Esophagus muscularis mucosa (tissue), 4 donors: Measurements from ENCODE around the gene DGKD. TPM values are rescaled to one million over a fixed set of nuclear protein-coding genes. Genes with fewer than 3 reads are reported as not detected.

Experiments
- DNase-seq: peaks from one replicate; pipeline ENCODE4 v3.0.0-alpha.2; 2017; ENCODE audit errors: extremely low spot score
- H3K27ac ChIP-seq, 4 donors: fragments of 200-600 bp; sonication (generic); replicated peaks in 1 of 4; 1 replicate in 3 of 4; 2 replicates in 1 of 4; pipeline ENCODE4 v1.5.1; 2016 to 2019; ENCODE audit warnings: mild to moderate bottlenecking in 1 of 4
- H3K27me3 ChIP-seq, 4 donors: fragments of 200-600 bp; sonication (generic); one replicate each; pipeline versions ENCODE4 v1.5.1 to v1.6.0; 2016 to 2019
- H3K36me3 ChIP-seq, 4 donors: fragments of 200-600 bp; sonication (generic); one replicate each; pipeline ENCODE4 v1.5.1; 2016 to 2019
- H3K4me1 ChIP-seq, 4 donors: fragments of 200-600 bp; sonication (generic); one replicate each; pipeline ENCODE4 v1.5.1; 2016 to 2019
- H3K4me3 ChIP-seq, 4 donors: fragments of 200-600 bp; sonication (generic); 1 replicate in 2 of 4; 2 replicates in 2 of 4; pipeline ENCODE4 v1.5.1; 2016 to 2019; ENCODE audit warnings: mild to moderate bottlenecking in 4 of 4, moderate library complexity in 1 of 4
- H3K9me3 ChIP-seq, 4 donors: fragments of 200-600 bp; sonication (generic); 1 replicate in 3 of 4; 2 replicates in 1 of 4; pipeline ENCODE4 v1.5.1; 2016 to 2019
- EP300 ChIP-seq: sonication (generic); formaldehyde crosslinking; IDR thresholded peaks from one replicate; pipeline ENCODE4 v1.6.1; 2017; ENCODE audit warnings: antibody characterized with exemption
- POLR2A ChIP-seq: fragments of 450-650 bp; IDR thresholded peaks from one replicate; pipeline ENCODE4 v1.6.1; 2017; ENCODE audit warnings: antibody characterized with exemption, moderate library complexity, mild to moderate bottlenecking, low read depth
- POLR2AphosphoS5 ChIP-seq, 2 donors: sonication (generic); formaldehyde crosslinking; IDR thresholded peaks; one replicate each; pipeline ENCODE4 v1.6.1; 2017; ENCODE audit warnings: antibody characterized with exemption in 2 of 2
- WGBS: methylation state at CpG from one replicate; pipeline ENCODE4 v1.1.5; 2018; 5-methylcytosine and 5-hydroxymethylcytosine counted together
- intact Hi-C: fragments of 100-400 bp; cut with DNase I; formaldehyde crosslinking; loops from one replicate; pipeline ENCODE4 v1.15.1; 2023
- total RNA-seq, 4 donors: library from RNA; depleted of rRNA; stranded (reverse); fragments of >200 nt; gene quantifications; one replicate each; pipeline versions ENCODE4 v1.1.0 to v1.2.1, GENCODE V29; 2016
- TF ChIP-seq, protein P1 (sequence below), 3 experiments: fragments of 200-600 bp in 2 of 3; fragments of 450-650 bp in 1 of 3; sonication (generic) in 2 of 3; IDR thresholded peaks; one replicate each; pipeline ENCODE4 v1.5.1; 2017 to 2019; ENCODE audit warnings: antibody characterized with exemption in 3 of 3, mild to moderate bottlenecking in 2 of 3, moderate library complexity in 1 of 3

The DGKD gene
- total RNA-seq, 4 donors from 2014 or later, result 11.6 to 16.1 (median 13.3) TPM

DNA sequence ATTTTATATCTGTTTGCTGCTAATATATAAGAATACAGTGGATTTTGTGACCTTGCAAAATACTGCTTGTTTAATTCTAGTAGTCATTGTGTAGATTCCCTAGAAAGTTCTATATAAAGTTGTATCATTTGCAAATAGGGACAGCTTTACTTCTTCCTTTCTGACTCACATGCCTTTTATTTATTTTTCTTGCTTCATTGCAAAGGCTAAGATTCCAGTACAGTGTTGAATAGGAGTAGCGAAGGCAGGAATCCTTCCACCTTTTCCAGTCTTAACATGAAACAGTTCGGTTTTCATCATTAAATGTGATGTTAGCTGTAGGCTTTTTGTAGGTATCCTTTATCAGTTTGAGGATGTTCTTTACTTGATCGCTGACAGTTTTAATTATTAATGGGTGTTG lies 58.1 kb downstream of the DGKD start:
- Histone ChIP-seq H3K4me1 (peaks cover 34 to 54% (median 49%) of the 10 kb centered on the region in 4 donors), H3K27me3 (no peaks in the 10 kb centered on the region), H3K4me3 (no peak overlapping the region), H3K9me3 (peaks cover 0 to 5% (median 0%) of the 10 kb centered on the region in 4 donors), H3K27ac (no peak overlapping the region), H3K36me3 (no peaks in the 10 kb centered on the region)
- intact Hi-C loops, result no loop called here
- TF ChIP-seq, protein P1, sequence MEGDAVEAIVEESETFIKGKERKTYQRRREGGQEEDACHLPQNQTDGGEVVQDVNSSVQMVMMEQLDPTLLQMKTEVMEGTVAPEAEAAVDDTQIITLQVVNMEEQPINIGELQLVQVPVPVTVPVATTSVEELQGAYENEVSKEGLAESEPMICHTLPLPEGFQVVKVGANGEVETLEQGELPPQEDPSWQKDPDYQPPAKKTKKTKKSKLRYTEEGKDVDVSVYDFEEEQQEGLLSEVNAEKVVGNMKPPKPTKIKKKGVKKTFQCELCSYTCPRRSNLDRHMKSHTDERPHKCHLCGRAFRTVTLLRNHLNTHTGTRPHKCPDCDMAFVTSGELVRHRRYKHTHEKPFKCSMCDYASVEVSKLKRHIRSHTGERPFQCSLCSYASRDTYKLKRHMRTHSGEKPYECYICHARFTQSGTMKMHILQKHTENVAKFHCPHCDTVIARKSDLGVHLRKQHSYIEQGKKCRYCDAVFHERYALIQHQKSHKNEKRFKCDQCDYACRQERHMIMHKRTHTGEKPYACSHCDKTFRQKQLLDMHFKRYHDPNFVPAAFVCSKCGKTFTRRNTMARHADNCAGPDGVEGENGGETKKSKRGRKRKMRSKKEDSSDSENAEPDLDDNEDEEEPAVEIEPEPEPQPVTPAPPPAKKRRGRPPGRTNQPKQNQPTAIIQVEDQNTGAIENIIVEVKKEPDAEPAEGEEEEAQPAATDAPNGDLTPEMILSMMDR (IDR thresholded peaks at IDR 0.05), result no peak
- TF ChIP-seq POLR2A (no peak), POLR2AphosphoS5 (IDR thresholded peaks at IDR 0.05) (no peak), EP300 (no peak)
- no peak for DNase-seq
- 96% methylated on average over 3 of the region's 3 CpGs for WGBS

DNA sequence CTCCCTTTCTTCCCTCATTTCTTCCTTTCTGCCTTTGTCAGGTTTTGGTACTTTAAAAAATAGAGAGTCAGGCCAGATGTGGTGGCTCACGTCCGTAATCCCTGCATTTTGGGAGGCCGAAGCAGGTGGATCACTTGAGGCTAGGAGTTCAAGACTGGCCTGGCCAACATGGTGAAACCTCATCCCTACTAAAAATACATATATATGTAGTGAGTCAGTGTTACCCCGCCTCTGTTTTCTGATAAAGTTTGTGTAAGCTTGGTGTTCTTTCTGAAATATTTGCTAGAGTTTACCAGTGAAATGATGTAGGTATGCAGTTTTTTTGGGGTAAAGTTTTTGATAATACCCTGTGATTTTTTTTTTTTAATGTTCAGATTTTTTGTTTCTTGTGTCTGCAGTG lies 58.8 kb downstream of the DGKD start:
- Histone ChIP-seq H3K4me3 (no peak overlapping the region), H3K9me3 (peaks cover 0 to 5% (median 0%) of the 10 kb centered on the region in 4 donors), H3K4me1 (peaks cover 35 to 48% (median 46%) of the 10 kb centered on the region in 4 donors), H3K27me3 (no peaks in the 10 kb centered on the region), H3K36me3 (no peaks in the 10 kb centered on the region), H3K27ac (peak overlapping the region in 3 of 4 donors; percentile 3 to 46 (median 23))
- TF ChIP-seq POLR2AphosphoS5 (IDR thresholded peaks at IDR 0.05) (no peak), EP300 (no peak), POLR2A (no peak)
- TF ChIP-seq, protein P1 (IDR thresholded peaks at IDR 0.05), result no peak
- 97% methylated on average over 4 of the region's 4 CpGs for whole genome bisulfite sequencing
- intact Hi-C loops, result no loop called here
- no peak for DNase-seq

DNA sequence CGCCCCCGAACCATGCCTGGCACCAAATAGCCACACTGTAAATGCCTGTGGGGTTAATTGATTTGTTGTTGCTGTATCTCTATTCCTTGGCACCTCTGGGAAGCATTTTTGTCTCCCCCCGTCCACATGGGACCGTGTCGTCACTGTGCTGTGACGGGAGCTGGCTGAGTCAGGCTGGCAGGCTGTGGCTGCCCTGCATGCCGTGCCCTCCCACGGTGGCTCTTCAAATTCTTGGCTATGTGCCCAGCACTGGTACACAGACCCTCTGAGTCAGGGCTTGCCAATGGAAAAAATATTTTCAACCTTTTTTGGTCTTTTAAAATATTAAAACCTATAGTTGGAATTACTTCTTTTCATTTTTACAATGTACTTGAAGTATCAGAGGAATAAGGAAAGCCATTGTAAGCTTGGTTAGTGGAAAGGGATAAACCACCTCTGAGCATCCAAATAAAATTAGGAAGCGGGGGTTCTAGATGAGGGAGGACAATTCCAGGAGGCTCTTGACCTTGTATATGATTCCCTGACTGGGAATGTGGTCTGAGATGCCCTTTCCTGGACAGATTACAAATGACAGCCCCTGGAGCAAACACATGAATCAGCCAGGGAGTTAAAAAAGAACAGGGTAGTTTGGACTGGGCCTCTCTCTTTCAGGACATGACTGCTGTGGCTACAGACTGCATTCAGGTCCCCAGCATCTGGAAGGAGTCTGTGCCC lies 59.4 kb downstream of the DGKD start:
- peak; percentile 13 to 22 for TF ChIP-seq POLR2AphosphoS5 (IDR thresholded peaks at IDR 0.05)
- TF ChIP-seq EP300, result no peak
- H3K27ac ChIP-seq, result peak overlapping the region; percentile 23 to 49 (median 39)
- H3K36me3 ChIP-seq, result no peaks in the 10 kb centered on the region
- peaks cover 0 to 5% (median 0%) of the 10 kb centered on the region in 4 donors for H3K9me3 ChIP-seq
- H3K4me3 ChIP-seq, result no peak overlapping the region
- peaks cover 41 to 48% (median 46%) of the 10 kb centered on the region in 4 donors for H3K4me1 ChIP-seq
- H3K27me3 ChIP-seq, result no peaks in the 10 kb centered on the region
- WGBS, result 54% methylated on average over 9 of the region's 9 CpGs
- no peak for DNase-seq
- intact Hi-C loops, result no loop called here

DNA sequence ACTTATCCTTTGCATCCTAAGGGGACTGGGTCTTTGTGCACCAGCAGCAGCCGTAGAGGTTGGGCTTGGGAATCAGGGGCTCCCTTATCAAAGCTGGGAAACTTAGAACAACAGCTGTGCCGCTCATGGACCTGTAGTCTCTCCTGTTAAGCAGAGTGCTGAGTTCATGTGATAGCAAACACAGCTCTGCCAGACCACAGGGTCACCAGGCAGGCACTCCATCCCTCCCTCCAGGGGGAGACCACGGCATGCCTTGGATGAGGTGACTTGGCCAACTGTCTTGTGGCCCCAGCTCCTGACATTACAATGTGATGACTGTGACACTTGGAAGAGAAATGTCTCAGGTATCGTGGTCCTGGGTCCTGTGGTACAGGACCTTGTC lies 60.0 kb downstream of the DGKD start:
- Histone ChIP-seq H3K27me3 (no peaks in the 10 kb centered on the region), H3K27ac (peak overlapping the region; percentile 23 to 49 (median 39)), H3K9me3 (peaks cover 0 to 5% (median 0%) of the 10 kb centered on the region in 4 donors), H3K4me3 (no peak overlapping the region), H3K4me1 (peaks cover 41 to 48% (median 46%) of the 10 kb centered on the region in 4 donors), H3K36me3 (no peaks in the 10 kb centered on the region)
- intact Hi-C loops, result no loop called here
- TF ChIP-seq, protein P1 (IDR thresholded peaks at IDR 0.05), result no peak
- TF ChIP-seq POLR2A, result no peak
- no peak for TF ChIP-seq EP300
- no peak for TF ChIP-seq POLR2AphosphoS5 (IDR thresholded peaks at IDR 0.05)
- 86% methylated on average over 2 of the region's 4 CpGs for WGBS
- no peak for DNase-seq

DNA sequence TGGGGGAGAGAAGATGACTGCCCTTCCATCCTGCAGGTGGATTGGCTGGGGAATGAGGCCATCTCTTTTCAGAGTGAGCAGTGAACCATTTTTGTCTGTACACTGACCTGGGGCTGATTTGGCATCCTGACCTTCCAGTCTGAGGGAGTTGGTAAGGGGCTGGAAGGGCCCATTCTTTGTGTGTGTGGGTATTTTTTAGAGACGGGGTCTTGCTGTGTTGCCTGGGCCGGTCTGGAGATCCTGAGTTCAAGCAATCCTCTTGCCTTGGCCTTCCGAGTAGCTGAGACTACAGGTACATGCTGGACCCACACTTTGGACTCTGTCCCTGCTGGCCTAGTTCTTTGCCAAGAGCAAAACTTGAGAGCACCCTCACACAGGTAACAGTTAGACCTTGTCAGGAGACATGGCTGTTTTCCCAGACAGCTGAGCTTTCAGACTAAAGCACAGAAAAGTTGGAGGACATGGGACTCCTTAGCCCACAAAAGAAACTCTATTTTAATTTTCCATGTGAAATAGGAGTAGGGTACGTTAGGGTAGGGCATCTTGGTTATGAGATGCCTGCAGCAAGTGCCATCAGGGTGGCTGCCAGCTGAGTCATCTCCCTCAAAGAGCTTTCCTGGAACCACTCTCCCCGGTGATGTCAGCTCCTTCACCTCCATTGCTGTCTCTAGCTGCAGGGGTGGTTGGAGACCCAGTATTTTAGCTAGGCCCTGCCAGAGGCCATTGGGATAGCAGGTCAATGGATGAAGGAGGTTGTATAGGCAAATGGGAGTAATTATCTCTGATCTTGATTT lies 60.7 kb downstream of the DGKD start:
- TF ChIP-seq, protein P1 (IDR thresholded peaks at IDR 0.05), result no peak
- no peak for TF ChIP-seq EP300
- no peak for TF ChIP-seq POLR2AphosphoS5 (IDR thresholded peaks at IDR 0.05)
- no peak for TF ChIP-seq POLR2A
- intact Hi-C loops, result no loop called here
- Histone ChIP-seq H3K27me3 (no peaks in the 10 kb centered on the region), H3K4me1 (peaks cover 42 to 51% (median 46%) of the 10 kb centered on the region in 4 donors), H3K9me3 (peaks cover 0 to 5% (median 0%) of the 10 kb centered on the region in 4 donors), H3K27ac (peak overlapping the region in 1 of 4 donors; percentile 49), H3K4me3 (no peak overlapping the region), H3K36me3 (no peaks in the 10 kb centered on the region)
- DNase-seq, result no peak
- 86% methylated on average over 5 of the region's 5 CpGs for WGBS
